GM12878 (cell line): ENCODE results near the gene SYCE3. TPM values are rescaled to one million over a fixed set of nuclear protein-coding genes. Genes with fewer than 3 reads are reported as not detected.

Experiments used
- ATAC-seq: fragments of 200-7000 bp; cut with Tn5 transposase; 3 replicates; pipeline ENCODE4 v1.9.1; 2020; ENCODE audit warnings: mild to moderate bottlenecking, moderate library complexity
- BruUV-seq: library from RNA; stranded (reverse); fragments of 400-500 nt; replicated peaks from 2 replicates; lab custom pipeline; 2021; lab: Mats Ljungman, UMichigan
- CTCF ChIA-PET: fragments of 300-600 bp; sonication (Branson Sonifier 250); formaldehyde crosslinking; extraction: SDS; loops from one replicate; lab custom pipeline; 2021; ENCODE audit warnings: inconsistent platforms; lab: Yijun Ruan, JAX
- POLR2A ChIA-PET: fragments of 350-600 bp; formaldehyde crosslinking; extraction: SDS; loops from one replicate; lab custom pipeline; 2021; ENCODE audit warnings: inconsistent platforms; lab: Charles Lee
- RAD21 ChIA-PET: fragments of 300-600 bp; sonication (Branson Sonifier 250); formaldehyde crosslinking; loops from one replicate; lab custom pipeline; 2023; ENCODE audit warnings: antibody characterized with exemption; ENCODE audit not compliant: unreplicated experiment; lab: Charles Lee
- SMC1A ChIA-PET: fragments of 300-600 bp; sonication (Branson Sonifier 250); formaldehyde crosslinking; loops from one replicate; lab custom pipeline; 2023; ENCODE audit not compliant: unreplicated experiment, uncharacterized antibody; lab: Charles Lee
- DNase-seq: peaks from one replicate; pipeline ENCODE4 v3.0.0-alpha.2; 2011; ENCODE audit warnings: low read depth, low spot score
- FAIRE-seq: peaks from 3 replicates; lab custom pipeline; 2011; peaks lifted over from hg19 to GRCh38; lab: Jason Lieb, UNC
- H2AFZ ChIP-seq: 2 replicates; pipeline ENCODE4 v1.6.0; 2011; ENCODE audit warnings: low read depth, low read length, control low read depth; ENCODE audit not compliant: control insufficient read depth
- H3K27ac ChIP-seq: 2 replicates; pipeline ENCODE4 v1.5.1; 2011; ENCODE audit warnings: control low read depth; ENCODE audit not compliant: control insufficient read depth, insufficient read depth
- H3K27me3 ChIP-seq, 2 experiments: replicated peaks in 1 of 2; 2 replicates each; pipeline versions ENCODE4 v1.6.0 to v1.6.1; 2011; ENCODE audit warnings: low read length in 1 of 2; ENCODE audit not compliant: control insufficient read depth in 2 of 2, insufficient read depth in 2 of 2
- H3K36me3 ChIP-seq, 2 experiments: 2 replicates each; pipeline ENCODE4 v1.5.1; 2011; ENCODE audit warnings: low read length in 1 of 2; ENCODE audit not compliant: control insufficient read depth in 2 of 2, insufficient read depth in 2 of 2
- H3K4me1 ChIP-seq: 2 replicates; pipeline ENCODE4 v1.6.1; 2011; ENCODE audit warnings: mild to moderate bottlenecking, low read length, moderate library complexity, mixed read lengths; ENCODE audit not compliant: control insufficient read depth, insufficient read depth
- H3K4me2 ChIP-seq: 2 replicates; pipeline ENCODE4 v1.6.0; 2011; ENCODE audit warnings: control low read depth; ENCODE audit not compliant: control insufficient read depth, insufficient read depth
- H3K4me3 ChIP-seq: fragments of 200-600 bp; sonication (generic); 2 replicates; pipeline ENCODE4 v1.5.1; 2016
- H3K79me2 ChIP-seq: 2 replicates; pipeline ENCODE4 v1.6.0; 2011; ENCODE audit warnings: low read length; ENCODE audit not compliant: control insufficient read depth, insufficient read depth
- H3K9ac ChIP-seq: 2 replicates; pipeline ENCODE4 v1.8.0; 2011; ENCODE audit warnings: low read length, control low read depth, mixed read lengths; ENCODE audit not compliant: control insufficient read depth, insufficient read depth
- H3K9me3 ChIP-seq: replicated peaks from 3 replicates; pipeline ENCODE4 v1.5.1; 2011; ENCODE audit warnings: mild to moderate bottlenecking, low read length; ENCODE audit not compliant: control insufficient read depth, insufficient read depth
- H4K20me1 ChIP-seq: 2 replicates; pipeline ENCODE4 v1.6.0; 2011; ENCODE audit not compliant: control insufficient read depth, insufficient read depth
- EP300 ChIP-seq, 2 experiments: fragments of 150-350 bp in 1 of 2; IDR thresholded peaks; 2 replicates each; pipeline ENCODE4 v1.6.1; 2011 to 2012; ENCODE audit warnings: low read depth in 2 of 2, low read length in 2 of 2, borderline replicate concordance in 1 of 2, improper control_type of control experiment in 1 of 2, inconsistent platforms in 1 of 2; ENCODE audit not compliant: control insufficient read depth in 1 of 2
- POLR2AphosphoS5 ChIP-seq: IDR thresholded peaks from 2 replicates; pipeline ENCODE4 v1.6.1; 2011; ENCODE audit warnings: mild to moderate bottlenecking, low read length, inconsistent platforms
- WGBS: methylation state at CpG from one replicate; pipeline ENCODE4 v1.1.6; 2016; ENCODE audit warnings: low lambda C conversion rate; ENCODE audit not compliant: insufficient replicate concordance, insufficient coverage; ENCODE audit errors: missing lambda C conversion rate; 5-methylcytosine and 5-hydroxymethylcytosine counted together
- in situ Hi-C: fragments of 300-500 bp; cut with MboI; formaldehyde crosslinking; loops from 9 replicates; pipeline ENCODE4 v1.14.3; 2018; ENCODE audit warnings: mixed read lengths
- intact Hi-C: fragments of 100-400 bp; cut with micrococcal nuclease; formaldehyde crosslinking; loops from one replicate; pipeline ENCODE4 v1.14.2; 2022; ENCODE audit not compliant: unreplicated experiment
- polyA plus RNA-seq, 11 experiments: library from polyadenylated mRNA; depleted of rRNA in 4 of 11; unstranded in 6 of 11; stranded (reverse) in 5 of 11; fragments of >200 nt; fragmentation: Nextera tagmentation in 4 of 11; fragmentation: Illumina TruSeq in 1 of 11; extraction: Ambion mirVana in 4 of 11; extraction: Trizol in 1 of 11; gene quantifications; 1 replicate in 1 of 11; 2 replicates in 10 of 11; pipeline versions ENCODE4 v1.2.1 to v1.2.3, GENCODE V29; 2011 to 2016; ENCODE audit warnings: inconsistent platforms in 2 of 11, missing spikeins in 2 of 11, low read depth in 1 of 11
- total RNA-seq, 4 experiments: library from RNA; depleted of rRNA in 3 of 4; stranded (reverse); fragments of >200 nt in 3 of 4; fragmentation: Illumina TruSeq in 1 of 4; extraction: Trizol in 1 of 4; gene quantifications; 2 replicates each; pipeline versions ENCODE4 v1.2.1 to v1.2.3, GENCODE V29; 2013 to 2021
- TF ChIP-seq, protein P1 (sequence below): fragments of 450-650 bp; IDR thresholded peaks from 2 replicates; pipeline ENCODE4 v1.6.1; 2016; ENCODE audit warnings: mild to moderate bottlenecking, moderate library complexity, borderline replicate concordance

Gene SYCE3
- total and polyA plus RNA-seq, 10 of the 15 experiments (the other 5 are each of a cell fraction or from before 2014, with no cell fraction given): 0.38 to 0.91 (median 0.76) TPM; not detected in 4

DNA sequence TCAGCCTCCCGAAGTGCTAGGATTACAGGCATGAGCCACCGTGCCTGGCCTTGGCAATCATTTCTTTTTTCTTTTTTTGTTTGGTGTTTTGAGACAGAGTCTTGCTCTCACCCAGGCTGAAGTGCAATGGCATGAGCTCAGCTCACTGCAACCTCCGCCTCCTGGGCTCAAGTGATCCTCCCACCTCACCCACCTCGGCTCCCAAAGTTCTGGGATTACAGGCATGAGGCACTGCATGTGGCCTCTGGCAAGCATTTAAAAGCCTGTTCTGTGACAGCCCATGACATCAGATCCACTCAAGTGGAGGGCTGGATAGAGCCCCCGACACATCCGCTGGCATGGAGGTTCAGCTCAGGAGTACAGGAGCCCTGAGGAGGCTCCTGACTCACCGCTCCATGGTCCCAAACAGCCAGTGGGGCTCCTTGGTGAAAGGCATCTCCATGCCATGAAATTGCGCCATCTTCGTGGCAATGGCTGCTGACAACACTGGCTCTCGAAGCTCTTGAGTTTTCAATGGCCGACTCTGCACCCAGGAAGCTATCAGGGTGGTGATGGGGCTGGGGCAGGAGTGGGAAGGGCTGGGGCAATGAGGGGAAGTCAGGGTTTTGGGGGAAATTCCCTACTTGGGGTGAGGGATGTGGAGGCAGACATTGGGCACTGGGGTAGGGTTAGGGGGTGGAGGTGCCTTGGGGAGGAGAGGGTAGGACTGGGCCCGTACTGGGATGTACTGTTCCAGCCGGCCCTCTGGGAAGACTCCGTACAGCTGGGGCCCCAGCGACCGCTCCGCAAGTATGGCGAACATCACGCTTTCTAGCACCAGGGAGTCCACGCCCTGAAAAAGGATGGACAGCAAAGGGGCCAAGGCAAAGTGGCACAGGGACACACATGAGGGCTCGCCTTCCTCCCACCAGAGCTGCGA, 18.6 kb upstream of the SYCE3 start:
- DNase-seq: no peak
- Histone ChIP-seq H2AFZ (no peak overlapping the region), H3K4me3 (peak overlapping the region; percentile 87), H3K27me3 (no peaks in the 10 kb centered on the region), H3K36me3 (peaks cover 4 to 6% of the 10 kb centered on the region in 2 experiments; a peak in 3 of 4 replicates), H3K9ac (peak overlapping the region; percentile 82), H3K79me2 (peaks cover 20% of the 10 kb centered on the region), H4K20me1 (no peaks in the 10 kb centered on the region), H3K27ac (peak overlapping the region; percentile 94), H3K9me3 (no peaks in the 10 kb centered on the region), H3K4me2 (peak overlapping the region; percentile 82), H3K4me1 (peaks cover 15% of the 10 kb centered on the region)
- RAD21 ChIA-PET: interaction anchor here (1.4 to 2.8 kb wide), 3 partner anchors 17 to 56 kb away, joined by 3 to 16 read pairs (median 7); partner anchors contain the start of gene SCO2
- POLR2A ChIA-PET: interaction anchor here (0.6 to 2.6 kb wide), 11 partner anchors 18 to 279 kb away, joined by 3 to 7 read pairs (median 4); partner anchors contain the start of genes ARSA, SYCE3 and TYMP
- intact Hi-C loops (loop anchor here (5.0 kb wide), 1 partner anchor 54 kb away; the partner anchor contains the start of gene SCO2), in situ Hi-C loops (no loop called here)
- no peak for ATAC-seq
- no peak for FAIRE-seq
- CTCF ChIA-PET: interaction anchor here (0.6 to 3.0 kb wide), 5 partner anchors 18 to 1978 kb away, joined by 3 to 13 read pairs (median 4); partner anchors contain the start of gene SYCE3
- TF ChIP-seq POLR2AphosphoS5: peak; percentile 8; the same call in 1 of the 2 replicates
- TF ChIP-seq EP300 (IDR thresholded peaks at IDR 0.05; ENCODE audit: borderline replicate concordance in 1 of 2, control insufficient read depth in 1 of 2, low read depth in 2 of 2, low read length in 2 of 2): no peak
- TF ChIP-seq, protein P1, sequence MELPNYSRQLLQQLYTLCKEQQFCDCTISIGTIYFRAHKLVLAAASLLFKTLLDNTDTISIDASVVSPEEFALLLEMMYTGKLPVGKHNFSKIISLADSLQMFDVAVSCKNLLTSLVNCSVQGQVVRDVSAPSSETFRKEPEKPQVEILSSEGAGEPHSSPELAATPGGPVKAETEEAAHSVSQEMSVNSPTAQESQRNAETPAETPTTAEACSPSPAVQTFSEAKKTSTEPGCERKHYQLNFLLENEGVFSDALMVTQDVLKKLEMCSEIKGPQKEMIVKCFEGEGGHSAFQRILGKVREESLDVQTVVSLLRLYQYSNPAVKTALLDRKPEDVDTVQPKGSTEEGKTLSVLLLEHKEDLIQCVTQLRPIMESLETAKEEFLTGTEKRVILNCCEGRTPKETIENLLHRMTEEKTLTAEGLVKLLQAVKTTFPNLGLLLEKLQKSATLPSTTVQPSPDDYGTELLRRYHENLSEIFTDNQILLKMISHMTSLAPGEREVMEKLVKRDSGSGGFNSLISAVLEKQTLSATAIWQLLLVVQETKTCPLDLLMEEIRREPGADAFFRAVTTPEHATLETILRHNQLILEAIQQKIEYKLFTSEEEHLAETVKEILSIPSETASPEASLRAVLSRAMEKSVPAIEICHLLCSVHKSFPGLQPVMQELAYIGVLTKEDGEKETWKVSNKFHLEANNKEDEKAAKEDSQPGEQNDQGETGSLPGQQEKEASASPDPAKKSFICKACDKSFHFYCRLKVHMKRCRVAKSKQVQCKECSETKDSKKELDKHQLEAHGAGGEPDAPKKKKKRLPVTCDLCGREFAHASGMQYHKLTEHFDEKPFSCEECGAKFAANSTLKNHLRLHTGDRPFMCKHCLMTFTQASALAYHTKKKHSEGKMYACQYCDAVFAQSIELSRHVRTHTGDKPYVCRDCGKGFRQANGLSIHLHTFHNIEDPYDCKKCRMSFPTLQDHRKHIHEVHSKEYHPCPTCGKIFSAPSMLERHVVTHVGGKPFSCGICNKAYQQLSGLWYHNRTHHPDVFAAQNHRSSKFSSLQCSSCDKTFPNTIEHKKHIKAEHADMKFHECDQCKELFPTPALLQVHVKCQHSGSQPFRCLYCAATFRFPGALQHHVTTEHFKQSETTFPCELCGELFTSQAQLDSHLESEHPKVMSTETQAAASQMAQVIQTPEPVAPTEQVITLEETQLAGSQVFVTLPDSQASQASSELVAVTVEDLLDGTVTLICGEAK: 0 out of 2 replicates have a peak, but pooled peaks have one; percentile 6
- SMC1A ChIA-PET: interaction anchor here (0.9 to 2.5 kb wide), 2 partner anchors 39 to 56 kb away, joined by 3 to 8 read pairs; partner anchors contain the start of gene SCO2
- WGBS: 86% methylated on average over 22 of the region's 22 CpGs
- BruUV-seq: TSS peak; percentile 76
